ENCODE results near the gene SRPK3.
A peak's percentile ranks its signal among the peaks of the same experiment; 100 is the strongest.
"Not testable (repeated sequence)": the region's sequence is repeated elsewhere in the genome, so short reads cannot be mapped to it uniquely, and the experiment has no call there.

SRPK3 gene

DNA sequence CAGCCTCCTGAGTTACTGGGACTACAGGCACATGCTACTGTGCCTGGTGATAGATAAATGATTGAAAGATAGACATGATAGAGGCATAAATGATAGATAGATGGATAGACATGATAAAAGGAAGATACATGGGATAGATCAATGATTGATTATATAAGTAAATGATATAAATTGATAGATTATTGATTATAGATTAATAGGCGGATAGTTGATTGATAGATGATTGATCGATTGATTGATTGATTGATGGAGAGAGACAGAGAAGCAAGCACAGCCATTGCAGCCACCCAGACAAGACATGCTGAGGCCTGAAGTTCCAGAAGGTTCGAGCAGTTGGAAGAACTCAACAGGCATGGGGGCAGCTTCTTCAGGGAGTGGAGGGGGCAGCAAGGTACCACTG, 34.5 kb upstream of the SRPK3 start:
- DNase-seq (no peak), ATAC-seq (no peak)

DNA sequence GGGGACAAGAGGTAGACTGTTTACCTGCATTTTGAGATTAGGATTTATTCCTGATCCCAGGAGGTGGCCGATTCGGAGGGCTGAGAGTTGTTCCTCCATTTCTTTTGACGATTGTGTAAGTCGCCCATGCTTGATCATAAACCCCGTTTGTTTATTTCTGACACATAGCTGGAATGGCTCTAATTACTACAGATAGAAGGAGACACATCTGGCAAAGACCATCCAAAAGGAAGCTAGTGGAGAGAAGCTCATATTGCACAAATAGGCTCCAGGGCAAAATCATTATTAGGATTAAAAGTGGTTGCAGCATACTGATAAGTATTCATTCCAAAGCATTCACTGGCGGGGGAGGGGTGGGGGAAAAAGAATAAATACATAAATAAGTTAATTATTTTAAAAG, 33.9 kb upstream of the SRPK3 start:
- not testable (repeated sequence) for DNase-seq, ATAC-seq

DNA sequence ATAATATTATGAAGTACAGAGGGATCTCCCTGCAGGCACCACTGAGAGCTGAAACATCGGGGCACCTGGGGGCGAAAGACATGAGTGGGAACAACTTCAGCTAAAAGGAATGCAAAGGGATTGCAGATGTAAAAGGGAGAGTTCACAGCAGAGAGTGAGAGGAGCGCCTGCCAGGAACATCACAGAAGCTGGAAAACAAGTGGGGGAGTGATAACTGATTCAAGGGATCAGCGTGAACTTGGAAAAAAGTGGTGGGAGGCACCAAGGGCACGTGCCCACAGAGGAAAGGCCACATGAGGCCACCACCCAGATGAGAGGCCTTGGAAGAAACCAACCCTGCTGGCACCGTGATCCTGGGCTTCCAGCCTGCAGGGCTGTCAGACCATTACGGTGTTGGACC, 31.8 kb upstream of the SRPK3 start:
- ATAC-seq, DNase-seq: not testable (repeated sequence)

DNA sequence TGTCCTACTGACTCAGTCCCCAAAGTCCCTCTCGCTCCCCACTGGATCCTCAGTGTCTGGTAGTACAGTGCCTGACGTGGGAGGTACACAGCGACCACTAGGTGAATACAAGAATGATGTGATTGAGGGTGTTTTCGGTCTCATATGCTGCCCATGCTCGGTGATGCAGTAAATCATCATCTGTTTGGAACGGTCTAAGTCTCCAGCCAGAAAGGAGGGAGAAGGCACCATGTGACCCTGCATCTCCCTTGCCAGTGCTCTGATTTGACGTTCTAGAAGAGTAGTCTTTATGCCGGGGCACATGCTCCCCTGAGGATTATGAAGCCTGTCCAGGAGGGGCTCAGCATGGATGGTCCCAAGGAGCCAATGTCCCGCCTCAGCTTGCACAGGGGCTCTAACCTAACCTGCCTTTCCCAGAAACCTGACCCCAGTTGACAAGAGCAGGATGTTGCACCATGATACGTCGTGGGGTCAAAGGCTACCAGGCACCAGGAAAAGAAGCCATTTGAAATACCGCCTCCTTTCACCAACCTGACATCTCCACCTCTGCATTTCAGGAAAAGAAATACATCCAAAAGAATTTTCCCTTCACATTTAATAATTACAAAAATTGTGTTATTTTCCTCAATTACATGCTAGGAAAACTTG, 30.6 kb upstream of the SRPK3 start:
- ATAC-seq = no peak
- no peak for DNase-seq

DNA sequence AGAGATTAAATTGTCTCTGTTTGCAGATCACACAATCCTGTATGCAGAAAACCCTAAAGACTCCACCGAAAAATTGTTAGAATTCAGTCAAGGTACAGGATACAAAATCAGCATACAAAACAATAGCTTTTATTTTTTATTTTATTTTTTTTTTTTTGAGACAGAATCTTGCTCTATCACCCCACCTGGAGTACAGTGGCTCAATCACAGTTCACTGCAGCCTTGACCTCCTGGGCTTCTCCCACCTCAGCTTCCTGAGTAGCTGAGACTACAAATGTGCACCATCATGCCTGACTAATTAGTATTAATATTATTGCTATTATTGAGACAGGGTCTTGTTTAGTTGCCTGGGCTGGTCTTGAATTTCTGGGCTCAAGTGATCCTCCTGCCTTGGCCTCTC, 25.7 kb upstream of the SRPK3 start:
- DNase-seq = no peak
- no peak for ATAC-seq

- no peak for DNase-seq
- ATAC-seq = no peak
Measured at GRCh38 chrX:153761863-153762262, 19.0 kb upstream of the SRPK3 start.

DNA sequence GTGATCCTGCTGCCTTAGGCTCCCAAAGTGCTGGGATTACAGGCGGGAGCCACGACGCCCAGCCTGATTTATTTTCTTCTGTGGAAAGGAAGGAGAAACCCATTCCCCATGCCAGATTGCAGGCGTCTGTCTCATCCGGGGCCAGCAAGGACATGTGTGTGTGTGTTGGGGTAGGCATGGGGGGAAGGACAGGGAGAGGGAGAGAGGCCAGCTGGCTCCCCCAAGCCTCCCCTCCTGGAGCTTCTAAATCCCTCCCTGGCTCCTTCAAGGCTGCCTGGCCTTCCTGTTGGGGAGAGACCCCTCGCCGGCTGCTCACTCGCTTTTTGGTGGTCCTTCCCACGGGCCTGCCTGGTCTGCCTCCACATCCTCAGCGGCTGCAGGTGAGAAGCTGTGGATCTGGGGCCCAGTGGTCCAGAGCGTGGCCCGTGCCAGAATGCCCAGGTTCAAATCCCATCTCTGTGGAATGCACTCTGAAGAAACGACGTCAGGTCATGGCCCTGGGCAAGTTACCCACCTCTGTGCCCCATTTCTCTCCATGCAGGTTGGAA, 18.1 kb upstream of the SRPK3 start:
- DNase-seq (no peak), ATAC-seq (no peak)

GRCh38 chrX:153763298-153763932, 17.4 kb upstream of the SRPK3 start:
- DNase-seq (no peak), ATAC-seq (no peak)

- DNase-seq = peak; percentile 80
- peak; percentile 81 for ATAC-seq
Measured at GRCh38 chrX:153763989-153764755, 16.7 kb upstream of the SRPK3 start, which contains the start of gene PLXNB3. PLXNB3 (plus strand) TSS chrX:153764249; CDS start chrX:153765536, 1,287 bp downstream.

DNA sequence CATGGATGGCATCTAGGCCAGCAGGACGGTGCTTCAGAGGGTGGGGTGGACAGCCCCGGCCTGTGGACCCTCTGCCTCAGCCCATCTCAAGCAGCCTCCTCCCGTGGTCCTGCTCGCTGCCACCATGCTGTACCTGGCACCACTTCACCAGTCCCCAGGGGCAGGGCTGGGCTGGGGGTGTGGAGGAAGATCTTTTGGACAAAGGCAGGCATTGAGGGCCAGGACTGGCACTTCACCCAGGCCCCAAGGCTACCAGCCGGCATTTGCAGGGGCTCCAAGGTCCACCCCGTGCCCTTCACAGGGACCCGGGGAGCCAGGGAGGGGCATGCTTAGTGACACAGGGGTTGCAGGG, 16.1 kb upstream of the SRPK3 start:
- ATAC-seq = no peak
- no peak for DNase-seq

DNA sequence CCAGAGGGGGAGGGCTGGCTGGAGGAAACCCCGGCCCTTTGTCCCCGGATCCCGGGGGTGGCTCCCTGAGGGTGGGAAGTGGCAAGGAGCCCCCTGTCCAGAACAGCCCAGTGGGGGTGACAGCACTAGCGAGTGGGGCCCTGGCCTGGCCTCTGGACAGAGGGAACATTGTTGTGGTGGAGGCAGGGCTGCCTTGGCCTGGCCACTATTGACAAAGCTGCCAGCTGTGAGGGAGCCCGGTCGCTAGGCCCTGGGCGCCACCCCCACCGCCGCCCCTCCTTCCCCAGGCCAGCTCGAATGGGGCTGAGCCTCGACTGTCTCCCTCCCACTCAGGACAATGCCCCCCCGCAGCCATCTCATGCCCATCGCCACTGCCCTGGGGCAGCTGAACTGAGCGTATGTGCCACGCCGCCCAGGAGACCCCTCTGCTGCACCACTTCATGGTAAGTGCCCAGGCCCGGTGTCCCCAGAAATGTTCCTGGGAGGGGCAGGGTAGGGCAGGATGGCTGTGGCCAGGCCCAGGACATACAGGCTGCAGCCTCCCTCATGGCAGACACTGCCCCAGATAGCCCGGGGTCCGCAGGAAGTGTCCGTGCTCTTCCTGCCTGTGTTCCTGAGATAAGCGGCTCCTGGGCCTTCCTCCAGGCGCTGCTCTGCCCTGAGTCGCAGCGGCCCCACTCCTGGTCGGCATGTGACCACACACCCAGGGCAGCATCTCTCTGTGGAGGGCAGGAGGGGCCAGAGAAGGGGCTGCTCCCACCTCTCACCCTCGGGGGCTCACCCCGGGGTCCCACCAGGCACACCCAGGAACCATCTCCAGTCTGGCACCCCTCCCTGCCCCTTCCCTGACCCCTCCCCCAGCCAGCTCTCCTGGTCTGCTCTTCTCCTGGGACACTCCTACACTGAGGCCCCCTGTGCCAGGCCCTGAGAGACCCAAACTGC, 15.4 kb upstream of the SRPK3 start:
- DNase-seq = no peak
- ATAC-seq = no peak

DNA sequence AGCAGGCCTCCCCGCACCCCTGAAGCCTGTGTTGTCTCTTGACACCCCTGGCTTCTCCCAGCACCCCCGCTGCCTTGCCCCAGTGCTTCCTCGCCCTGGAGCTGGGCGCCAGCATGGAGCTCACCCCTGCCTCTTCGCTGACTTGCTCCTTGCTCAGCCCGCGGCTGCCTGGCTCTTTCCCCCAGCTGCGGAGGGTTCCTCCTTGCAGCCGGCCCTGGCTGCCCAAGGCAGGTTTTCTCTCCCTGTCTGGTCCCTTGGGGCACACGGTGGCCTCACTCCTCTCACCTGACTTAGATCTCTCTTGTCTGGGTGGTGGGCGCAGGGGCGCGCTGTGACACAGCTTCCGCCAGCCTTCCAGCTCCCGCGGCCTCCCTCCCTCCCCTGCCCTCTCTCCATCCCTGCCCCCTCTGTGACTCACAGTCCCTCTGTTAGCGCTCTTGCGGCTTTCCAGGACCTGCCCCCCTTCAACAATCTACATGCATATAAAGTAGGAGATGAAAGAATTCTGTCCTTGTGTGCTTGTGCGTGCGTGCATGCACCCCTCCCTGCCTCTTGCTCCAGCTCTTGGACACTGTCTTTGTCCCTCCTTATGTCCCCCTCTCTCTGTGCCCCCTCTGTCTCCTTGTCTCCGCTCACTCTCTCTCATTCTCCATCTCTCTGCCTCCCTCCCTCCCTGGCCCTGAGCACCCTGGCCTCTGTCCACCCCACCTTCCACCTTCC, 14.6 kb upstream of the SRPK3 start:
- DNase-seq (peak; percentile 63), ATAC-seq (peak; percentile 83)

DNA sequence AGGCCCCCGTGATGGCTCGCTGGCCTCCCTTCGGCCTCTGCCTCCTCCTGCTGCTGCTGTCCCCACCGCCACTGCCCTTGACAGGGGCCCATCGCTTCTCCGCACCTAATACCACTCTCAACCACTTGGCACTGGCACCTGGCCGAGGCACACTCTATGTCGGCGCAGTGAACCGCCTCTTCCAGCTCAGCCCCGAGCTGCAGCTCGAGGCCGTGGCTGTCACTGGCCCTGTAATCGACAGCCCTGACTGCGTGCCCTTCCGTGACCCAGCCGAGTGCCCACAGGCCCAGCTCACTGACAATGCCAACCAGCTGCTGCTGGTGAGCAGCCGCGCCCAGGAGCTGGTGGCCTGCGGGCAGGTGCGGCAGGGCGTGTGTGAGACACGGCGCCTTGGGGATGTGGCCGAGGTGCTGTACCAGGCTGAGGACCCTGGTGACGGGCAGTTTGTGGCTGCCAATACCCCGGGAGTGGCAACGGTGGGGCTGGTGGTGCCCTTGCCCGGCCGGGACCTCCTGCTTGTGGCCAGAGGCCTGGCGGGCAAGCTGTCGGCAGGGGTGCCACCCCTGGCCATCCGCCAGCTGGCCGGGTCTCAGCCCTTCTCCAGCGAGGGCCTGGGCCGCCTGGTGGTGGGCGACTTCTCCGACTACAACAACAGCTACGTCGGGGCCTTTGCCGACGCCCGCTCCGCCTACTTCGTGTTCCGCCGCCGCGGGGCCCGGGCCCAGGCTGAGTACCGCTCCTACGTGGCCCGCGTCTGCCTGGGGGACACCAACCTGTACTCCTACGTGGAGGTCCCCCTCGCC, 13.8 kb upstream of the SRPK3 start:
- ATAC-seq = no peak
- DNase-seq = no peak

GRCh38 chrX:153767674-153768055, 13.2 kb upstream of the SRPK3 start:
- DNase-seq = no peak
- ATAC-seq = no peak

GRCh38 chrX:153768311-153769157, 12.3 kb upstream of the SRPK3 start:
- no peak for ATAC-seq

GRCh38 chrX:153769158-153769864, 11.5 kb upstream of the SRPK3 start:
- no peak for DNase-seq
- ATAC-seq = no peak

More at GRCh38 chrX:153768311-153769157, 12.3 kb upstream of the SRPK3 start:
- no peak for DNase-seq

GRCh38 chrX:153769865-153770600, 10.8 kb upstream of the SRPK3 start:
- DNase-seq (no peak), ATAC-seq (no peak)

Measured in stimulated activated naive CD8-positive, alpha-beta T cell treated with anti-CD3 and anti-CD28 coated beads, Interleukin-15, Interleukin-2, amounts not matched to agents 100 U/mL and 50 U/mL, for 24 hours (primary cell).